ENCODE results near the gene CKAP2.
"Not testable (repeated sequence)": the region's sequence is repeated elsewhere in the genome, so short reads cannot be mapped to it uniquely, and the experiment has no call there.

- not testable (repeated sequence) for TF ChIP-seq TARDBP (IDR thresholded peaks at IDR 0.05); FOXM1 (IDR thresholded peaks at IDR 0.05; ENCODE audit: borderline replicate concordance); SP1 (IDR thresholded peaks at IDR 0.05); HDGF (IDR thresholded peaks at IDR 0.05; ENCODE audit: borderline replicate concordance); L3MBTL2 (conservative IDR thresholded peaks at IDR 0.05); ZNF384 (IDR thresholded peaks at IDR 0.05); ARNT (IDR thresholded peaks at IDR 0.05); FOXA1 (IDR thresholded peaks at IDR 0.05); LEF1 (IDR thresholded peaks at IDR 0.05; ENCODE audit: borderline replicate concordance)
These were observed 35.7 kb downstream of the CKAP2 start for GRCh38 chr13:52491015-52491414.
